ENCODE measurements around the gene ZNF487.
"Not testable (repeated sequence)": the region's sequence is repeated elsewhere in the genome, so short reads cannot be mapped to it uniquely, and the experiment has no call there.

DNA sequence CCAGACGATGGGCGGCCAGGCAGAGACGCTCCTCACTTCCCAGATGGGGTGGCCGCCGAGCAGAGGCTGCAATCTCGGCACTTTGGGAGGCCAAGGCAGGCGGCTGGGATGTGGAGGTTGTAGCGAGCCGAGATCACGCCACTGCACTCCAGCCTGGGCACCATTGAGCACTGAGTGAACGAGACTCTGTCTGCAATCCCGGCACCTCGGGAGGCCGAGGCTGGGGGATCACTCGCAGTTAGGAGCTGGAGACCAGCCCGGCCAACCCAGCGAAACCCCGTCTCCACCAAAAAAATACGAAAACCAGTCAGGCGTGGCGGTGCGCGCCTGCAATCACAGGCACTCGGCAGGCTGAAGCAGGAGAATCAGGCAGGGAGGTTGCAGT, 28.8 kb downstream of the ZNF487 start:
- TF ChIP-seq, protein P1, sequence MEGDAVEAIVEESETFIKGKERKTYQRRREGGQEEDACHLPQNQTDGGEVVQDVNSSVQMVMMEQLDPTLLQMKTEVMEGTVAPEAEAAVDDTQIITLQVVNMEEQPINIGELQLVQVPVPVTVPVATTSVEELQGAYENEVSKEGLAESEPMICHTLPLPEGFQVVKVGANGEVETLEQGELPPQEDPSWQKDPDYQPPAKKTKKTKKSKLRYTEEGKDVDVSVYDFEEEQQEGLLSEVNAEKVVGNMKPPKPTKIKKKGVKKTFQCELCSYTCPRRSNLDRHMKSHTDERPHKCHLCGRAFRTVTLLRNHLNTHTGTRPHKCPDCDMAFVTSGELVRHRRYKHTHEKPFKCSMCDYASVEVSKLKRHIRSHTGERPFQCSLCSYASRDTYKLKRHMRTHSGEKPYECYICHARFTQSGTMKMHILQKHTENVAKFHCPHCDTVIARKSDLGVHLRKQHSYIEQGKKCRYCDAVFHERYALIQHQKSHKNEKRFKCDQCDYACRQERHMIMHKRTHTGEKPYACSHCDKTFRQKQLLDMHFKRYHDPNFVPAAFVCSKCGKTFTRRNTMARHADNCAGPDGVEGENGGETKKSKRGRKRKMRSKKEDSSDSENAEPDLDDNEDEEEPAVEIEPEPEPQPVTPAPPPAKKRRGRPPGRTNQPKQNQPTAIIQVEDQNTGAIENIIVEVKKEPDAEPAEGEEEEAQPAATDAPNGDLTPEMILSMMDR (IDR thresholded peaks at IDR 0.05) = not testable (repeated sequence)
- not testable (repeated sequence) for TF ChIP-seq POLR2A (IDR thresholded peaks at IDR 0.05)
